ENCODE data around the gene TP63. TPM values are rescaled to one million over a fixed set of nuclear protein-coding genes. Genes with fewer than 3 reads are reported as not detected.

The TP63 gene
- total RNA-seq, 4 donors from 2014 or later, result 1.5 to 2.5 TPM; not detected in 2

DNA sequence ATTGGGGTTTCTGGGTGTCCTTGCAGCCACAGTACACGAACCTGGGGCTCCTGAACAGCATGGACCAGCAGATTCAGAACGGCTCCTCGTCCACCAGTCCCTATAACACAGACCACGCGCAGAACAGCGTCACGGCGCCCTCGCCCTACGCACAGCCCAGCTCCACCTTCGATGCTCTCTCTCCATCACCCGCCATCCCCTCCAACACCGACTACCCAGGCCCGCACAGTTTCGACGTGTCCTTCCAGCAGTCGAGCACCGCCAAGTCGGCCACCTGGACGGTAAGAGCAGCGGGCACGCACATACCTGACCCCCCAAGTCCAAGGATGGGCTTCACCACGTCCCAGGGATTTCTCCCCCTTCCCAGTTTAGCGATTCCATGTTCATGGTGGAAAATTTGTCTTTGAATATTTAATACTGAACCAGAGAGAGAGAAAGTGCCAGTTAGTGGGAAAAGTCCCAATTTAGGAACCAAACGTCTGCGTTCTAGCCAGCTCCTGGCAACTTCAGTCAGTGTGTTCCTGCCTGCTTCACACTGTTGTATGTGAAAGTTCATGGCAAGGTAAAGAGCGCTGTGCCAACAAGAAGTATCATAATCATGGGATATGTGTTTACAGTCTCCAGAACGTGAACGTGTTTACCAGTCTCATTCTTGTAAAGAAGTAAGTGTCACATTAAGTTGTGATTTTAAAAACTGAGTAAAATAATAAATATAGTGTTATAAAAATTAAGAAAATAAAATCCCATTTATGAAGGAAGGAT is 177.2 kb downstream of the TP63 start:
- Histone ChIP-seq H3K4me1 (no peaks in the 10 kb centered on the region), H3K36me3 (no peaks in the 10 kb centered on the region), H3K9me3 (no peaks in the 10 kb centered on the region), H3K27ac (no peak overlapping the region), H3K4me3 (no peak overlapping the region), H3K27me3 (no peaks in the 10 kb centered on the region)
- intact Hi-C loops (cut with DNase I; ENCODE audit: low total_unique reads), result no loop called here
- TF ChIP-seq POLR2A (IDR thresholded peaks at IDR 0.05) (no peak), CTCF (IDR thresholded peaks at IDR 0.05) (no peak)
- DNase-seq, result no peak

DNA sequence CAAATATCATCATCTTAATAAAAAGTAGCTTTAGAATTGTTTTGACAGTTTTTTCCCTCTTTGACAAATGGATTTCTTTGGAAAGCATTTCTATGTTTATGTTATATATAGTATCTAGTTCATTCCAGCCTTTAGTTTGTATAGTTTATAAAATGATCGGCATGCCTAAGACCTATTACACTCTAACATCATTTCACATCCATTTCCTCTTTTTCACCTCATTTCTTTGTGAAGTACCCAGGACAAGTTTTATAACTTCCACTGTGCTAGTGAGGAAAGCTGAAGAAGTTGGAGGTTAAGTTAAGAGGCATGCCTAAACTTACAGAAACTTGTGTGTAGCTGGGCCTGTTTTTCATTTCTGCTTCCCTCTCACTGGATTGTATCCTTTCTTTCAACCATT is 178.4 kb downstream of the TP63 start:
- TF ChIP-seq CTCF (IDR thresholded peaks at IDR 0.05), result no peak
- TF ChIP-seq POLR2A (IDR thresholded peaks at IDR 0.05), result no peak
- no peak overlapping the region for H3K27ac ChIP-seq
- intact Hi-C loops (cut with DNase I; ENCODE audit: low total_unique reads), result no loop called here
- DNase-seq, result no peak
- no peaks in the 10 kb centered on the region for H3K27me3 ChIP-seq
- H3K9me3 ChIP-seq, result no peaks in the 10 kb centered on the region
- no peaks in the 10 kb centered on the region for H3K36me3 ChIP-seq
- no peaks in the 10 kb centered on the region for H3K4me1 ChIP-seq
- H3K4me3 ChIP-seq, result no peak overlapping the region

DNA sequence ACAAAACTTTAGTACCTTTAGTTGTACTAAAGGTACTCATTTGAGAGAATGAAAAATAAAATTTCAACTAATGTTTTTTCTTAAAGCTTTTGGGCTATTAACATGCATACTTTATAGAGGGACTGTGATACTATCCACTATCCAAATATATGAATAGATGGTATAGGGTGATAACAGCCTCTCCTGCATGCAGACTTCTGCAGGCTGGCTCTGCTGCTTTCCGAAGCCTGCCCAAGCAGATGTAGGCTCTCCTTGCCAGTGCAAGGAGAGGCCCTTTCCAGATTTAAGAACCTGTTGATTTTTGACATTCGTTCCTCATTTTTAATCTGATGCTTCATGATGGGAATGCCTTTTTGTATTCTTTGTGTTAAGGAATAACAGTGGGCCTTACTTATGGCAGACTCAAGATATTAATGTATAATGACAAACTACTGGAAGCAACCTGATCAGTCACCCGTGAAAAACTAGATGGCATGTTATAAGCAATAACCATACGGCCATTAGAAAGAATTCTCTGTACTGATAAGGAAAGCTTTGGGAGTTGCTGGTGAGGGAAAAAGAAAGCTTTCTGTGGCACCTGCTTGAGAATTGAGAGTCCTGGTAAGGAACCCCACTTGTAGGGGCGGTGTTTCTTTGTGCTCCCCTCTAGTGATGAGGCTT is 181.7 kb downstream of the TP63 start:
- Histone ChIP-seq H3K4me1 (no peaks in the 10 kb centered on the region), H3K27me3 (no peaks in the 10 kb centered on the region), H3K9me3 (no peaks in the 10 kb centered on the region), H3K36me3 (no peaks in the 10 kb centered on the region), H3K27ac (no peak overlapping the region), H3K4me3 (no peak overlapping the region)
- no peak for DNase-seq
- intact Hi-C loops (cut with DNase I; ENCODE audit: low total_unique reads), result no loop called here
- TF ChIP-seq CTCF (IDR thresholded peaks at IDR 0.05), result no peak
- no peak for TF ChIP-seq POLR2A (IDR thresholded peaks at IDR 0.05)

- H3K36me3 ChIP-seq, result no peaks in the 10 kb centered on the region
- H3K27me3 ChIP-seq, result no peaks in the 10 kb centered on the region
- no peak overlapping the region for H3K27ac ChIP-seq
These were observed 182.6 kb downstream of the TP63 start for GRCh38 chr3:189813647-189814240.

More at GRCh38 chr3:189813647-189814240, 182.6 kb downstream of the TP63 start:
- no peak for TF ChIP-seq CTCF (IDR thresholded peaks at IDR 0.05)
- TF ChIP-seq POLR2A (IDR thresholded peaks at IDR 0.05), result no peak
- intact Hi-C loops (cut with DNase I; ENCODE audit: low total_unique reads), result no loop called here
- H3K4me1 ChIP-seq, result no peaks in the 10 kb centered on the region
- H3K4me3 ChIP-seq, result no peak overlapping the region
- no peaks in the 10 kb centered on the region for H3K9me3 ChIP-seq
- no peak for DNase-seq

Measured in uterus (tissue), 4 donors.